Activated gamma-delta T cell treated with anti-CD3 and anti-CD28 coated beads, Interleukin-2, amount 50 U/mL, for 16 hours (primary cell): ENCODE results near the gene INSC.

Source experiments
- DNase-seq: peaks from one replicate; pipeline ENCODE4 v3.0.0-alpha.2; 2020; ENCODE audit warnings: low read depth

Gene INSC

DNA sequence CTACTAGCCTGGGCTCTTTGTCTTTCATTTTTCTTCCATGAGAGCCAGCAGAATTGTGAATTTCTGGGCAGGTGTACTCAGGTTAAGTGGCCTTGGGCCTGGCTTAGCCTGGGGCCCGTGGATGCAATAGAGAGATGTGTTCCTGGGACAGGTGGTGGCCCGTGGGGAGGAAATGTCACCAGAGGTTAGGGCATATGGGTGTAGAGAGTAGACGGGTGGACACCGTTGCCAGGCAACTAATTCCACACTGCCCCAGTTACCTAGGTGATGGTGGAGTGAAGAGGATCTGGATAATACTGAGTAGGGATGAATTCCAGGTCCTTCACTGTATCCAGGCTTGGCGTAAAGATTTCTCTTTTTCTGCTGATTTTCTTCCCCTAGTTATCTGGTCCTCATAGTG is 175.0 kb downstream of the INSC start:
- no peak for DNase-seq

DNA sequence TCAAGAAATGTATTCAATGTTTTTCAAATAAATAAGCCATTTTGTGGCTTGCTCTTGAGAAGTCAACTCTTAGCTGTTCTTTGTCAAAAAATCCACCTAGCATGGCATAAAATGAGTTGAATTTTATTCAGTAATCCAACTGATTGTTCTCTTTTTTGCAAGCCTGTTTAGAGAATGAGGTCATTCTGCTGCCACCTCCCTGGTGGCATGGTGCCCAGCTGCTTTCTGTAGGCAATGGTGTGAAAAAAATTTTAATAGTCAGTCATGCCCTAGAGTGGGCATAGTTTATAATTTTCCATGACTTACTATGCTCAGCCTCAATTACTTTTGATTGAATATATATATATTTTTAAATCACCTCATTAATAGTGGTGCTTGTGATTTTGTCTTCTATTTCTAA is 177.2 kb downstream of the INSC start:
- no peak for DNase-seq

DNA sequence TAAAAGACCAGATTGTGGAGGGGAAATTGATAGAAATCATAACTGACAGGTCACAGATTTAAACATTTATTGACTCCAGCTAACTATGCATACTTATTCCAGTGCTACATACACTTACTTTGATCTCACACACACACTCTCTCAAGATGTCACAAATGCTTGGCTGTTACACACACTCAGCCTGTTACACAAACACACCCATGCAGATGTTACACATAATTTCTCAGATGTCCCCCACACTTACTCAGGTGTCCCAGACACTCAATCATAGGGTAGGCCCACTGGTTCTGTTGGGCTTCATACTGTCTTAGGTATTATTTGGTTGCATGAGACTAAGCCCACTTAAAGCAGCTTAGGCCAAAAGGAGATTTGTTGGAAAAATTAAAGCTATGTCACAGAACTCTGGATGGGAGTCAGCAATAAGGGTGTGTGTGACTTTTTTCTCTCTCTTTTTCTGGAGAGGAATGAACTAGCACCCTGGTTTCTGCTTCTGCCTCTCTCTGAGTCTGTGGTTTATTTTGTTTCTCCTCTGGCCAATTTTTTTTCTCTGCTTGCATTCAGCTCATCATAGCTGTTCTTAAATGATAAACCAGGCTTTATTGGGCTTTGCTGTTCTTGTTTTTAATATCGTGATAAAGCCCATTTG is 179.4 kb downstream of the INSC start:
- no peak for DNase-seq

DNA sequence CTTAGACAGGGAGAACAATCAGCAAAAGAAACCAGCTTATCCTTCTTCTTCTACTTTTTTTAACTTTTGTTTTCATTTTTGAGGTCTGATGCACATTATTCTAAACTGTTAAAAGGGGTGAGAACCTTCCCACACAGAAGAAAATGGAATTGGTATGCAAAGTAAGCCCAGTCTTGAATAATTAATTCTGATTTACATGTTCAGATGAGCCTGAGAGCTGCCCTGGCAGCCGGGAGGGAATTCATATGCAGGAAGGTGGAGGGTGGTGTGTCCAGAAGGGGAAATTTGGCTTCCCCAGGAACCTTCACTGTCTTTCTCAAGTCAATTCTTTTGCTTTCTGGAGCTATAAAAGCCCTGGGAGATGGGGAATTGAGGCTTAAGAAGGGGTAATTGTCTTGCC is 181.0 kb downstream of the INSC start:
- DNase-seq, result no peak
